ENCODE measurements around the gene PTPRE. TPM values are rescaled to one million over a fixed set of nuclear protein-coding genes. Genes with fewer than 3 reads are reported as not detected.

Gene PTPRE
- total and polyA plus RNA-seq, 2 of the 4 experiments (the other 2 are of a cell fraction): 0.34 to 0.54 TPM

- Histone ChIP-seq H3K36me3 (ENCODE audit: control insufficient read depth, insufficient read depth, low read length) (no peaks in the 10 kb centered on the region), H3K4me1 (ENCODE audit: control insufficient read depth, insufficient read depth, low read length) (peaks cover 3% of the 10 kb centered on the region; the same call in 1 of the 2 replicates), H3K27ac (ENCODE audit: insufficient read depth, low read length) (no peak overlapping the region), H2BK15ac (ENCODE audit: low read depth, low read length) (no peak overlapping the region), H2AK5ac (ENCODE audit: low read depth, low read length) (no peak overlapping the region), H2AFZ (replicated peaks; ENCODE audit: low read length, poor library complexity) (no peak overlapping the region), H2AK9ac (replicated peaks; ENCODE audit: low read depth, low read length, poor library complexity) (no peak overlapping the region), H3K23ac (ENCODE audit: low read depth, low read length) (no peak overlapping the region), H4K8ac (ENCODE audit: low read depth in 2 of 2, low read length in 2 of 2) (no peak overlapping the region), H4K91ac (ENCODE audit: insufficient read depth, low read depth, low read length) (no peak overlapping the region), H2BK5ac (ENCODE audit: low read depth, low read length, poor library complexity, severe bottlenecking) (no peak overlapping the region), H3K14ac (replicated peaks; ENCODE audit: low read depth, low read length) (no peak overlapping the region), H3K4ac (ENCODE audit: low read depth, low read length) (no peak overlapping the region), H3K9ac (ENCODE audit: low read depth, low read length) (no peak overlapping the region), H3K27me3 (ENCODE audit: control insufficient read depth, insufficient read depth, low read length) (no peaks in the 10 kb centered on the region), H3K18ac (ENCODE audit: low read depth, low read length) (no peak overlapping the region), H4K20me1 (ENCODE audit: insufficient read depth, low read length) (no peaks in the 10 kb centered on the region), H4K5ac (ENCODE audit: low read depth, low read length) (no peak overlapping the region), H3K79me1 (ENCODE audit: low read depth in 1 of 2, low read length in 2 of 2) (no peaks in the 10 kb centered on the region), H3K4me3 (ENCODE audit: insufficient read depth, low read depth, low read length) (no peak overlapping the region), H3K56ac (ENCODE audit: extremely low read depth, insufficient read depth, low read length) (no peak overlapping the region), H3K4me2 (ENCODE audit: low read depth, low read length) (no peak overlapping the region), H3K9me3 (ENCODE audit: control insufficient read depth, insufficient read depth, low read length) (peaks cover 3% of the 10 kb centered on the region; the same call in 1 of the 2 replicates), H3K9me1 (ENCODE audit: insufficient read depth, low read length) (no peaks in the 10 kb centered on the region), H2BK120ac (ENCODE audit: low read depth, low read length) (no peak overlapping the region), H2BK20ac (ENCODE audit: low read depth, low read length) (no peak overlapping the region)
- in situ Hi-C loops (cut with MboI; ENCODE audit: low sequenced_read_pairs): no loop called here
- DNase-seq (no peak), ATAC-seq (ENCODE audit: low read depth) (no peak)
- TF ChIP-seq MAZ (IDR thresholded peaks at IDR 0.05; ENCODE audit: borderline replicate concordance, low read depth, low read length): no peak
- no peak for TF ChIP-seq BHLHE40 (IDR thresholded peaks at IDR 0.05; ENCODE audit: low read depth, low read length)
- no peak for TF ChIP-seq NFE2L2 (IDR thresholded peaks at IDR 0.05; ENCODE audit: low read depth, low read length)
- TF ChIP-seq MXI1 (IDR thresholded peaks at IDR 0.05; ENCODE audit: borderline replicate concordance, low read depth, low read length): no peak
- TF ChIP-seq, protein P1, sequence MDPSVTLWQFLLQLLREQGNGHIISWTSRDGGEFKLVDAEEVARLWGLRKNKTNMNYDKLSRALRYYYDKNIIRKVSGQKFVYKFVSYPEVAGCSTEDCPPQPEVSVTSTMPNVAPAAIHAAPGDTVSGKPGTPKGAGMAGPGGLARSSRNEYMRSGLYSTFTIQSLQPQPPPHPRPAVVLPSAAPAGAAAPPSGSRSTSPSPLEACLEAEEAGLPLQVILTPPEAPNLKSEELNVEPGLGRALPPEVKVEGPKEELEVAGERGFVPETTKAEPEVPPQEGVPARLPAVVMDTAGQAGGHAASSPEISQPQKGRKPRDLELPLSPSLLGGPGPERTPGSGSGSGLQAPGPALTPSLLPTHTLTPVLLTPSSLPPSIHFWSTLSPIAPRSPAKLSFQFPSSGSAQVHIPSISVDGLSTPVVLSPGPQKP (IDR thresholded peaks at IDR 0.05; ENCODE audit: borderline replicate concordance, low read depth, low read length): no peak
- no peak for TF ChIP-seq CHD1 (IDR thresholded peaks at IDR 0.05; ENCODE audit: low read depth, low read length)
- TF ChIP-seq SMC3 (IDR thresholded peaks at IDR 0.05; ENCODE audit: low read depth, low read length): no peak
- TF ChIP-seq RCOR1 (IDR thresholded peaks at IDR 0.05; ENCODE audit: insufficient replicate concordance, low read length): no peak
- no peak for TF ChIP-seq FOS (IDR thresholded peaks at IDR 0.05; ENCODE audit: low read depth, low read length)
- TF ChIP-seq CEBPB (IDR thresholded peaks at IDR 0.05; ENCODE audit: low read depth, low read length): no peak
- no peak for TF ChIP-seq RAD21 (IDR thresholded peaks at IDR 0.05; ENCODE audit: low read length)
- whole genome bisulfite sequencing, 2 experiments (ENCODE audit: extremely low coverage in 2 of 2, insufficient read length in 1 of 2): 42% methylated on average over 3 of the region's 10 CpGs; no CpG with 5 or more reads in 1 of the 2 experiments
- dilution Hi-C loops (cut with HindIII; ENCODE audit: low sequenced_read_pairs, unreplicated experiment): no loop called here
- POLR2A ChIA-PET (ENCODE audit: unreplicated experiment): no interaction called here
- BruUV-seq (replicated peaks): no TSS peak
- CTCF ChIA-PET: no interaction called here
- intact Hi-C loops (cut with micrococcal nuclease): no loop called here
Measured at GRCh38 chr10:127973791-127974311, 66.9 kb downstream of the PTPRE start.
